GM18508 (cell line): Measurements from ENCODE around the gene MRTFA.
"Not testable (repeated sequence)": the region's sequence is repeated elsewhere in the genome, so short reads cannot be mapped to it uniquely, and the experiment has no call there.

Experiments
- ATAC-seq: cut with Tn5 transposase; IDR thresholded peaks from one replicate; pipeline ENCODE4 v1.9.1; 2021; ENCODE audit warnings: moderate number of reproducible peaks; ENCODE audit not compliant: insufficient read depth, unreplicated experiment

The MRTFA gene

GRCh38 chr22:40599731-40600130 lies 36.8 kb downstream of the MRTFA start:
- no peak for ATAC-seq

- not testable (repeated sequence) for ATAC-seq
These were observed 37.8 kb downstream of the MRTFA start for GRCh38 chr22:40598712-40599111.

- no peak for ATAC-seq
These were observed 38.7 kb downstream of the MRTFA start for GRCh38 chr22:40597526-40598430.

GRCh38 chr22:40595497-40596234 lies 40.9 kb downstream of the MRTFA start:
- no peak for ATAC-seq

- ATAC-seq: no peak
These were observed 41.6 kb downstream of the MRTFA start for GRCh38 chr22:40594924-40595323.

GRCh38 chr22:40594346-40594745 lies 42.2 kb downstream of the MRTFA start:
- ATAC-seq: no peak

GRCh38 chr22:40593460-40594273 lies 42.9 kb downstream of the MRTFA start:
- no peak for ATAC-seq

GRCh38 chr22:40592352-40593113 lies 44.0 kb downstream of the MRTFA start:
- ATAC-seq: no peak

- no peak for ATAC-seq
These were observed 47.8 kb downstream of the MRTFA start for GRCh38 chr22:40588726-40589125.

GRCh38 chr22:40586781-40587180 lies 49.7 kb downstream of the MRTFA start:
- no peak for ATAC-seq

- no peak for ATAC-seq
These were observed 51.2 kb downstream of the MRTFA start for GRCh38 chr22:40585310-40585751.

GRCh38 chr22:40584766-40585165 lies 51.8 kb downstream of the MRTFA start:
- not testable (repeated sequence) for ATAC-seq

GRCh38 chr22:40583053-40583741 lies 53.3 kb downstream of the MRTFA start:
- no peak for ATAC-seq

GRCh38 chr22:40582063-40582462 lies 54.5 kb downstream of the MRTFA start:
- ATAC-seq: no peak

- ATAC-seq: no peak
These were observed 55.9 kb downstream of the MRTFA start for GRCh38 chr22:40580631-40581030.

GRCh38 chr22:40578171-40578570 lies 58.3 kb downstream of the MRTFA start:
- ATAC-seq: no peak

- no peak for ATAC-seq
These were observed 63.5 kb downstream of the MRTFA start for GRCh38 chr22:40572976-40573375.

- ATAC-seq: no peak
These were observed 64.6 kb downstream of the MRTFA start for GRCh38 chr22:40571887-40572286.

GRCh38 chr22:40567626-40568328 lies 68.7 kb downstream of the MRTFA start:
- ATAC-seq: no peak
